Measurements from ENCODE around the gene UBP1. TPM values are rescaled to one million over a fixed set of nuclear protein-coding genes. Genes with fewer than 3 reads are reported as not detected.

UBP1 gene, protein sequence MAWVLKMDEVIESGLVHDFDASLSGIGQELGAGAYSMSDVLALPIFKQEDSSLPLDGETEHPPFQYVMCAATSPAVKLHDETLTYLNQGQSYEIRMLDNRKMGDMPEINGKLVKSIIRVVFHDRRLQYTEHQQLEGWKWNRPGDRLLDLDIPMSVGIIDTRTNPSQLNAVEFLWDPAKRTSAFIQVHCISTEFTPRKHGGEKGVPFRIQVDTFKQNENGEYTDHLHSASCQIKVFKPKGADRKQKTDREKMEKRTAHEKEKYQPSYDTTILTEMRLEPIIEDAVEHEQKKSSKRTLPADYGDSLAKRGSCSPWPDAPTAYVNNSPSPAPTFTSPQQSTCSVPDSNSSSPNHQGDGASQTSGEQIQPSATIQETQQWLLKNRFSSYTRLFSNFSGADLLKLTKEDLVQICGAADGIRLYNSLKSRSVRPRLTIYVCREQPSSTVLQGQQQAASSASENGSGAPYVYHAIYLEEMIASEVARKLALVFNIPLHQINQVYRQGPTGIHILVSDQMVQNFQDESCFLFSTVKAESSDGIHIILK
- total RNA-seq (67.3 and 75.4 TPM in 2 replicates), polyA plus RNA-seq (50.7 and 92.0 TPM in 2 replicates), polyA minus RNA-seq (51.5 and 58.0 TPM in 2 replicates)
- total RNA-seq (2013) = 51.4 TPM

DNA sequence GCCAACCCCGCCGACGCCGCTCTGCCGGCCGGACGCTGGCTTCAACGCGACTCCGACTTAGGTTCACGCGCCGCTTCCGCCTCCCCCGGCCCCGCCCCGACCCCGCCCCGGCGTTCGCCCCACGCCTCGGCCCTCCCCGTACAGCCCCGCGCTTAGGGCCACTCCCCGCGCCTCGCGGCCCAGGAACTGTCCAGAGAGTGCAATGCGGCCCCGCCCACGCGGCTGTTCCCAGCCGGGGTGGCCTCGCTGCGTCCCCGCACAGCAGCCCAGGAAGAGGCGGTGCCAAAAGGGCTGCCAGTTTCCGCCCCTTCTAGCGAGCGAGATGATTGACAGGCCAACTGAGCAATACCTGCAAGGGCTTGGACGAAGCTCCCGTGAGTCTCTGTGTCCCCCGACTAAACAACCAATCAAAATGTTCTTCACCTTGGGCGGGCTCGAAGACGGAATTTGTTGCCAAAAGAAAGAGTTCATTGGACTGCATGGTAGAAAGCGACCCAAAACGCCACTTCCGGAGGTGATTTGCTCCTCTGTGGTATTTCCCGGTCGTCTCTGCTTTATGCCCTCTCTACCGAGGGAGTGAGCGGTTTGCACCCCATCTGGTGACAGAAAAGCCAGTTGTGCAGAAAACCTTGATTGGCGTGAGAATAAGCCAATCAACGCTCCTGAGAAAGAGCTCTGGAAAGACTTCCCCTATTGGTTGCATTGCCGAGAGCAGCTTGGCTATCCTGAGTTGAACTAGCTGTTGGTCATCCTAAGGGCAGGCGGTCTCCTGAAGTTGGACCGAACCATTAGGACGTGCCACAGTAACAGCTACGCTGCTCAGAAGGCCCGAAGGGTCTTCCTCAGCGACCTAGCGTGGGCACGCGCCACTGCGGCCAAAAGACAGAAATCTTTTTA is at the start of gene UBP1:
TSS of gene UBP1 (minus strand) at position 78 of the 897 bp plus-strand sequence. CDS start 557 bp downstream, outside the sequence.
- peak; percentile 99 for DNase-seq
- H2AFZ ChIP-seq (ENCODE audit: insufficient read depth, low read depth, low read length, poor library complexity, severe bottlenecking) = peak within 1 kb of the TSS; percentile 88
- no peaks in the 10 kb centered on the region for H3K9me3 Mint-ChIP-seq (ENCODE audit: insufficient read depth)
- H3K27ac Mint-ChIP-seq = peak within 1 kb of the TSS; percentile 100
- TF ChIP-seq, protein P1, sequence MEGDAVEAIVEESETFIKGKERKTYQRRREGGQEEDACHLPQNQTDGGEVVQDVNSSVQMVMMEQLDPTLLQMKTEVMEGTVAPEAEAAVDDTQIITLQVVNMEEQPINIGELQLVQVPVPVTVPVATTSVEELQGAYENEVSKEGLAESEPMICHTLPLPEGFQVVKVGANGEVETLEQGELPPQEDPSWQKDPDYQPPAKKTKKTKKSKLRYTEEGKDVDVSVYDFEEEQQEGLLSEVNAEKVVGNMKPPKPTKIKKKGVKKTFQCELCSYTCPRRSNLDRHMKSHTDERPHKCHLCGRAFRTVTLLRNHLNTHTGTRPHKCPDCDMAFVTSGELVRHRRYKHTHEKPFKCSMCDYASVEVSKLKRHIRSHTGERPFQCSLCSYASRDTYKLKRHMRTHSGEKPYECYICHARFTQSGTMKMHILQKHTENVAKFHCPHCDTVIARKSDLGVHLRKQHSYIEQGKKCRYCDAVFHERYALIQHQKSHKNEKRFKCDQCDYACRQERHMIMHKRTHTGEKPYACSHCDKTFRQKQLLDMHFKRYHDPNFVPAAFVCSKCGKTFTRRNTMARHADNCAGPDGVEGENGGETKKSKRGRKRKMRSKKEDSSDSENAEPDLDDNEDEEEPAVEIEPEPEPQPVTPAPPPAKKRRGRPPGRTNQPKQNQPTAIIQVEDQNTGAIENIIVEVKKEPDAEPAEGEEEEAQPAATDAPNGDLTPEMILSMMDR (IDR thresholded peaks at IDR 0.05) = no peak
- no peak for TF ChIP-seq EZH2 (IDR thresholded peaks at IDR 0.05; ENCODE audit: borderline replicate concordance, insufficient read depth, low read depth, low read length, poor library complexity, severe bottlenecking)
- no peaks in the 10 kb centered on the region for H3K36me3 ChIP-seq (replicated peaks in 1 of 2; ENCODE audit: control extremely low read depth in 1 of 2, control insufficient read depth in 1 of 2, extremely low read depth in 1 of 2, insufficient read depth in 2 of 2, low read length in 1 of 2)
- H3K4me1 Mint-ChIP-seq = peaks cover 48% of the 10 kb centered on the region
- H3K4me3 ChIP-seq (ENCODE audit: control extremely low read depth in 1 of 5, extremely low read depth in 1 of 5, insufficient read depth in 1 of 5, low read depth in 2 of 5, low read length in 4 of 5) = peak within 1 kb of the TSS; percentile 78 to 100 (median 96)
- peak; percentile 82 for ATAC-seq (ENCODE audit: low read depth)
- H3K79me2 ChIP-seq (ENCODE audit: control insufficient read depth, insufficient read depth, low read length) = peaks cover 43% of the 10 kb centered on the region
- POLR2A ChIA-PET = interaction anchor here (0.5 to 1.3 kb wide), 5 partner anchors 277 to 755 kb away, joined by 3 to 5 read pairs (median 4); partner anchors contain the start of genes CNOT10 and PDCD6IP
- CTCF ChIA-PET = interaction anchor here (1.0 to 1.1 kb wide), 2 partner anchors 11 to 358 kb away, joined by 4 to 7 read pairs; partner anchors contain the start of gene PDCD6IP
- H3K9ac ChIP-seq (ENCODE audit: low read length) = peak within 1 kb of the TSS; percentile 75
- H3K4me3 Mint-ChIP-seq = peak within 1 kb of the TSS; percentile 100
- peaks cover 22% of the 10 kb centered on the region for H4K20me1 ChIP-seq (ENCODE audit: control insufficient read depth, insufficient read depth, low read length, poor library complexity, severe bottlenecking)
- peaks cover 32% of the 10 kb centered on the region in 2 donors for H3K4me1 ChIP-seq (ENCODE audit: control insufficient read depth in 2 of 2, insufficient read depth in 2 of 2, low read length in 2 of 2)
- H3K4me2 ChIP-seq (replicated peaks; ENCODE audit: low read depth, low read length, poor library complexity, severe bottlenecking) = peak within 1 kb of the TSS; percentile 94
- H3K27ac ChIP-seq (ENCODE audit: low read length in 2 of 2) = peak within 1 kb of the TSS; percentile 95 to 97
- peaks cover 0 to 3% (median 0%) of the 10 kb centered on the region in 3 donors for H3K9me3 ChIP-seq (ENCODE audit: control extremely low read depth in 1 of 3, control insufficient read depth in 2 of 3, insufficient read depth in 1 of 3, low read length in 2 of 3)
- no peaks in the 10 kb centered on the region for H3K27me3 ChIP-seq (replicated peaks in 1 of 4; ENCODE audit: control extremely low read depth in 1 of 4, control insufficient read depth in 3 of 4, insufficient read depth in 4 of 4, low read length in 3 of 4)
- no peaks in the 10 kb centered on the region for H3K27me3 Mint-ChIP-seq
- under 1% methylated on average over 68 of the region's 68 CpGs for WGBS (ENCODE audit: insufficient coverage)
- intact Hi-C loops (cut with micrococcal nuclease) = loop anchor here (1.0 to 2.0 kb wide), 5 partner anchors 278 to 870 kb away; partner anchors contain the start of genes CLASP2, CRTAP, DYNC1LI1 and PDCD6IP
